GM23248 (cell line): ENCODE measurements around the gene ITGA6. TPM values are rescaled to one million over a fixed set of nuclear protein-coding genes. Genes with fewer than 3 reads are reported as not detected.

ENCODE experiments used
- DNase-seq: peaks from one replicate; pipeline ENCODE4 v3.0.0-alpha.2; 2015
- H2AFZ ChIP-seq: fragments of 200-600 bp; sonication (generic); 2 replicates; pipeline ENCODE4 v1.6.1; 2016; ENCODE audit warnings: antibody characterized with exemption
- H3F3A ChIP-seq: fragments of 200-600 bp; sonication (generic); 2 replicates; pipeline ENCODE4 v1.6.1; 2016; ENCODE audit warnings: mild to moderate bottlenecking, antibody characterized with exemption, mixed run types; ENCODE audit not compliant: insufficient read depth
- H3K27ac ChIP-seq: fragments of 200-600 bp; sonication (generic); 2 replicates; pipeline ENCODE4 v1.5.1; 2016; ENCODE audit warnings: mild to moderate bottlenecking
- H3K27me3 ChIP-seq: fragments of 200-600 bp; sonication (generic); replicated peaks from 2 replicates; pipeline ENCODE4 v1.6.1; 2016; ENCODE audit warnings: mild to moderate bottlenecking; ENCODE audit not compliant: insufficient read depth
- H3K36me3 ChIP-seq: fragments of 200-600 bp; sonication (generic); 2 replicates; pipeline ENCODE4 v1.6.1; 2016; ENCODE audit warnings: low read depth, mild to moderate bottlenecking
- H3K4me1 ChIP-seq: fragments of 200-600 bp; sonication (generic); 2 replicates; pipeline ENCODE4 v1.6.1; 2016; ENCODE audit warnings: mild to moderate bottlenecking; ENCODE audit not compliant: insufficient read depth
- H3K4me2 ChIP-seq: fragments of 200-600 bp; sonication (generic); one replicate; pipeline ENCODE4 v1.6.1; 2016; ENCODE audit warnings: mild to moderate bottlenecking; ENCODE audit not compliant: unreplicated experiment
- H3K4me3 ChIP-seq: fragments of 200-600 bp; sonication (generic); 2 replicates; pipeline ENCODE4 v1.5.1; 2016; ENCODE audit warnings: mild to moderate bottlenecking
- H3K79me2 ChIP-seq: fragments of 200-600 bp; sonication (generic); 2 replicates; pipeline ENCODE4 v1.6.1; 2016; ENCODE audit warnings: mild to moderate bottlenecking; ENCODE audit not compliant: insufficient read depth
- H3K9ac ChIP-seq: fragments of 200-600 bp; sonication (generic); 2 replicates; pipeline ENCODE4 v1.6.1; 2016; ENCODE audit warnings: mild to moderate bottlenecking
- H3K9me2 ChIP-seq: fragments of 200-600 bp; sonication (generic); 2 replicates; pipeline ENCODE4 v1.6.1; 2016; ENCODE audit warnings: mixed run types, mild to moderate bottlenecking, moderate library complexity; ENCODE audit not compliant: insufficient read depth
- H3K9me3 ChIP-seq: fragments of 200-600 bp; sonication (generic); one replicate; pipeline ENCODE4 v1.6.1; 2017; ENCODE audit warnings: low read depth
- H4K20me1 ChIP-seq: fragments of 200-600 bp; sonication (generic); 2 replicates; pipeline ENCODE4 v1.6.0; 2016; ENCODE audit not compliant: insufficient read depth
- EZH2 ChIP-seq: fragments of 200-600 bp; sonication (generic); IDR thresholded peaks from 2 replicates; pipeline ENCODE4 v1.6.1; 2018; ENCODE audit warnings: antibody characterized with exemption, mild to moderate bottlenecking; ENCODE audit not compliant: insufficient read depth, poor library complexity, severe bottlenecking
- EZH2phosphoT487 ChIP-seq: fragments of 200-600 bp; sonication (generic); IDR thresholded peaks from 2 replicates; pipeline ENCODE4 v1.6.1; 2018; ENCODE audit warnings: antibody characterized with exemption, moderate library complexity, mild to moderate bottlenecking, low read depth; ENCODE audit not compliant: insufficient read depth
- WGBS, 2 experiments: methylation state at CpG; one replicate each; pipeline ENCODE4 v1.1.6; 2015 to 2017; ENCODE audit warnings: low lambda C conversion rate in 2 of 2, low coverage in 1 of 2; ENCODE audit errors: missing lambda C conversion rate in 2 of 2; 5-methylcytosine and 5-hydroxymethylcytosine counted together
- in situ Hi-C: fragments of 300-500 bp; cut with MboI; formaldehyde crosslinking; loops from 2 replicates; pipeline ENCODE4 v1.15.0; 2020
- polyA plus RNA-seq: library from polyadenylated mRNA; unstranded; fragments of >200 nt; fragmentation: Nextera tagmentation; extraction: Ambion mirVana; gene quantifications from 2 replicates; pipeline ENCODE4 v1.2.1, GENCODE V29; 2016
- total RNA-seq: library from RNA; depleted of rRNA; stranded (reverse); fragments of >200 nt; shearing (Covaris generic); gene quantifications from 2 replicates; pipeline ENCODE4 v1.2.3, GENCODE V29; 2014

ITGA6 gene
- total and polyA plus RNA-seq, 2 experiments from 2014 or later: 20.3 to 45.4 TPM

- H3K79me2 ChIP-seq: no peaks in the 10 kb centered on the region
- no peak overlapping the region for H3K9ac ChIP-seq
- peaks cover 8% of the 10 kb centered on the region; the same call in 1 of the 2 replicates for H3K4me1 ChIP-seq
- H3F3A ChIP-seq: no peaks in the 10 kb centered on the region
- in situ Hi-C loops: no loop called here
- H3K27ac ChIP-seq: no peak overlapping the region
- TF ChIP-seq EZH2phosphoT487 (no peak), EZH2 (no peak)
- no peaks in the 10 kb centered on the region for H3K9me2 ChIP-seq
- H3K9me3 ChIP-seq: no peaks in the 10 kb centered on the region
- H3K27me3 ChIP-seq: no peaks in the 10 kb centered on the region
- DNase-seq: no peak
- no peak overlapping the region for H2AFZ ChIP-seq
- 76 to 80% methylated on average over 12 of the region's 12 CpGs for WGBS, 2 experiments
- H3K4me2 ChIP-seq: no peak overlapping the region
- no peak overlapping the region for H3K4me3 ChIP-seq
- no peaks in the 10 kb centered on the region for H3K36me3 ChIP-seq
- H4K20me1 ChIP-seq: no peaks in the 10 kb centered on the region
Observed at GRCh38 chr2:172480301-172481218, 53.2 kb downstream of the ITGA6 start.

GRCh38 chr2:172481507-172482262 lies 54.3 kb downstream of the ITGA6 start:
- H3K9me3 ChIP-seq: no peaks in the 10 kb centered on the region
- no peak for TF ChIP-seq EZH2phosphoT487
- TF ChIP-seq EZH2: no peak
- H3F3A ChIP-seq: no peaks in the 10 kb centered on the region
- H3K9me2 ChIP-seq: no peaks in the 10 kb centered on the region
- 73 to 80% methylated on average over 7 of the region's 7 CpGs for whole genome bisulfite sequencing, 2 experiments
- H3K27me3 ChIP-seq: no peaks in the 10 kb centered on the region
- H3K4me3 ChIP-seq: no peak overlapping the region
- no peaks in the 10 kb centered on the region for H3K79me2 ChIP-seq
- H3K4me1 ChIP-seq: peaks cover 8% of the 10 kb centered on the region; the same call in 1 of the 2 replicates
- no peak overlapping the region for H3K4me2 ChIP-seq
- no peak for DNase-seq
- H3K9ac ChIP-seq: no peak overlapping the region
- in situ Hi-C loops: no loop called here
- no peaks in the 10 kb centered on the region for H3K36me3 ChIP-seq
- no peaks in the 10 kb centered on the region for H4K20me1 ChIP-seq
- H3K27ac ChIP-seq: no peak overlapping the region
- H2AFZ ChIP-seq: no peak overlapping the region

DNA sequence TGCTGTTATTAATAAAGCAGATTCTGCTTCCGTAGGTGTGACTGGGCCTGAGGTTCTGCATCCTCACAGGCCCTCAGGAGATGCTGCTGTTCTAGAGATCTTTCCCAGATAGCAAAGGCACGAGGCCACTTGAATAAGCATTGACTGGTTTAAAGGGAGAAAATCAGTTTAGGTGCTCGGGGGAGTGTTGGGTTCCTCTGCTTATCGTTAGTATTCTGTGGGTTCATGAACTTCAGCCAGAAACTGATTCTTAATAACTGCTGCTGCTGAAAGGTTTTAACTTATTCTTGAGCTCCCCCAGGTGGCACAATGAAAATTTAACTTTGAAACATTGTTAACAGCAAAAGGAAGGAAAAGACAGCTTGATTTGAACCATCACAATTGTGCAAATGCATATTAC lies 56.9 kb downstream of the ITGA6 start:
- 34 to 36% methylated on average over 4 of the region's 4 CpGs for WGBS, 2 experiments
- H3K4me1 ChIP-seq: peaks cover 8% of the 10 kb centered on the region; the same call in 1 of the 2 replicates
- in situ Hi-C loops: no loop called here

DNA sequence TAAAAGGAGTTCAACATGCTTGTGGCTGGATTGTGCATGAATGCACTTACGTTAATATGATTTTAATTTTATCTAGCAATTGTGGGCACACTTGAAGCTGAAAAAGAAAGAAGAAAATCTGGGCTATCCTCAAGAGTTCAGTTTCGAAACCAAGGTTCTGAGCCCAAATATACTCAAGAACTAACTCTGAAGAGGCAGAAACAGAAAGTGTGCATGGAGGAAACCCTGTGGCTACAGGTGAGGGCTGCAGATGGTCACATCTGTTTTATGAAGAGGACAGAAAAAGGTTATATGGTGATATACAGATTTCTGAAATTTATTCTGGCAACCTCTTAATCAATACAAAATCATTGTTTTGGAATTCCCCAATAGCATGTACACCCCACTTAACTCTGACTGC lies 57.3 kb downstream of the ITGA6 start:
- Histone ChIP-seq H3K4me2 (no peak overlapping the region), H3K4me1 (peaks cover 12% of the 10 kb centered on the region; the same call in 1 of the 2 replicates), H4K20me1 (no peaks in the 10 kb centered on the region), H3K9me3 (no peaks in the 10 kb centered on the region), H3K27ac (no peak overlapping the region), H3F3A (no peaks in the 10 kb centered on the region), H3K9ac (no peak overlapping the region), H3K79me2 (no peaks in the 10 kb centered on the region), H3K27me3 (no peaks in the 10 kb centered on the region), H3K9me2 (no peaks in the 10 kb centered on the region), H2AFZ (no peak overlapping the region), H3K36me3 (0 out of 2 replicates have a peak, but pooled peaks cover 7% of the 10 kb centered on the region), H3K4me3 (no peak overlapping the region)
- no peak for DNase-seq
- WGBS, 2 experiments: 76 to 81% methylated on average over 2 of the region's 2 CpGs
- TF ChIP-seq EZH2 (no peak), EZH2phosphoT487 (no peak)
- in situ Hi-C loops: no loop called here

More for the DNA sequence above, 56.9 kb downstream of the ITGA6 start:
- H3K9me2 ChIP-seq: no peaks in the 10 kb centered on the region
- H3K4me3 ChIP-seq: no peak overlapping the region
- H3K9ac ChIP-seq: no peak overlapping the region
- H3K79me2 ChIP-seq: no peaks in the 10 kb centered on the region
- 0 out of 2 replicates have a peak, but pooled peaks cover 7% of the 10 kb centered on the region for H3K36me3 ChIP-seq
- peak; percentile 42 for DNase-seq
- no peak overlapping the region for H2AFZ ChIP-seq
- no peaks in the 10 kb centered on the region for H4K20me1 ChIP-seq
- H3K4me2 ChIP-seq: no peak overlapping the region
- H3F3A ChIP-seq: no peaks in the 10 kb centered on the region
- TF ChIP-seq EZH2 (no peak), EZH2phosphoT487 (no peak)
- H3K27ac ChIP-seq: no peak overlapping the region
- H3K9me3 ChIP-seq: no peaks in the 10 kb centered on the region
- no peaks in the 10 kb centered on the region for H3K27me3 ChIP-seq
